GM10248 (cell line): ENCODE data around the gene BBS9.

Experiments
- CTCF ChIA-PET: fragments of 300-600 bp; sonication (Branson Sonifier 250); formaldehyde crosslinking; extraction: SDS; loops from one replicate; lab custom pipeline; 2021; ENCODE audit warnings: antibody characterized with exemption; lab: Yijun Ruan, JAX
- POLR2A ChIA-PET: fragments of 350-650 bp; sonication (Branson Sonifier 250); formaldehyde crosslinking; extraction: SDS; loops from one replicate; lab custom pipeline; 2020; ENCODE audit warnings: antibody characterized with exemption; lab: Yijun Ruan, JAX
- DNase-seq: peaks from one replicate; pipeline ENCODE4 v3.0.0; 2012; ENCODE audit errors: extremely low spot score
- TF ChIP-seq, protein P1 (sequence below): IDR thresholded peaks from 2 replicates; pipeline ENCODE4 v1.5.1; 2012; ENCODE audit warnings: mild to moderate bottlenecking, low read depth; ENCODE audit errors: extremely low read depth, missing control alignments, control extremely low read depth

The BBS9 gene

DNA sequence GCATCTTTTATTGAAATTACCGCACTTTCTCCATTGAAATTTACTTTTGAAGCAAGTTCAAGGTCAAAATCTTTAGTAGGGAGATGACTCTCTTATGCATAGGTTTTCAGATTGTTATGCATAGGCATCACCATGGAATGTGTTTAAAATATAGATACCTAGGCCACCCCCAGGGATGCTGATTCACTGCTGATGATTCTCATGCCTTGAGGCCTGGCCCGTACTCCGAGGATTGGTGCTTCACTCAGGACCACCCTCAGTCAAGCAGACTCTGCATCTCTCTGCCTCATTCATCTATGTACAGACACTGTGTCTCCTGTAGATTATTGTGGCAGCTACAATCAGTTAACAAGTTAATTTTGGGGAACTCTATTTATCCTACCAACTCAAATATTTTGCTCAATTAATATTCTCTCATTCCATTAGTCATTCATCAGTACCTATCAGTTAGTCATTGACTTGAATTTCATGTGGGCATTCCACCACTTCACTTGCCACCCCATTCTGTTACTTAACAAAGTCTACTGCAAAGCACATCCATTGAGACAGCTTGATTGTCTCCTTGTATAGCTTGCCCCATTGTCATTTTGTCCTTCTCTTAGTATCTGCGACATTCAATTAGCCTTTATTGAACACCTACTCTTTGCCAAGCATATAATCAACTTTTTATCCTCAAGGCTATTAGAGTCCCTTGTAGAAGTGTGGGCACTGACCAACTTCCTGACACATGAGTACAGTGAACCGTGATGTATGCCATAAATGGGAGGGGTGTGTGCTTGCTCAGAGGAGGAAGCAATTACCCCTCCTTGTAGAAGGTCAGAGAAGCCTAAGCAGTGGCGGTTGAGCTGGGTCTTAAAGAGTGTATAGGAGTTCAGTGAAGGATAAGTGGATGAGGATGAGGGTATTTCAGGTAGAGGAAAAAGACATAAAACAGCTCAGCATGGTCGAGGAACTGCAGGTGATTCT is 520.4 kb downstream of the BBS9 start:
- TF ChIP-seq, protein P1, sequence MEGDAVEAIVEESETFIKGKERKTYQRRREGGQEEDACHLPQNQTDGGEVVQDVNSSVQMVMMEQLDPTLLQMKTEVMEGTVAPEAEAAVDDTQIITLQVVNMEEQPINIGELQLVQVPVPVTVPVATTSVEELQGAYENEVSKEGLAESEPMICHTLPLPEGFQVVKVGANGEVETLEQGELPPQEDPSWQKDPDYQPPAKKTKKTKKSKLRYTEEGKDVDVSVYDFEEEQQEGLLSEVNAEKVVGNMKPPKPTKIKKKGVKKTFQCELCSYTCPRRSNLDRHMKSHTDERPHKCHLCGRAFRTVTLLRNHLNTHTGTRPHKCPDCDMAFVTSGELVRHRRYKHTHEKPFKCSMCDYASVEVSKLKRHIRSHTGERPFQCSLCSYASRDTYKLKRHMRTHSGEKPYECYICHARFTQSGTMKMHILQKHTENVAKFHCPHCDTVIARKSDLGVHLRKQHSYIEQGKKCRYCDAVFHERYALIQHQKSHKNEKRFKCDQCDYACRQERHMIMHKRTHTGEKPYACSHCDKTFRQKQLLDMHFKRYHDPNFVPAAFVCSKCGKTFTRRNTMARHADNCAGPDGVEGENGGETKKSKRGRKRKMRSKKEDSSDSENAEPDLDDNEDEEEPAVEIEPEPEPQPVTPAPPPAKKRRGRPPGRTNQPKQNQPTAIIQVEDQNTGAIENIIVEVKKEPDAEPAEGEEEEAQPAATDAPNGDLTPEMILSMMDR, result no peak
- POLR2A ChIA-PET, result no interaction called here
- CTCF ChIA-PET, result interaction anchor here (0.7 kb wide), 1 partner anchor 11 kb away, joined by 3 read pairs; no protein-coding TSS in a partner anchor
- no peak for DNase-seq

DNA sequence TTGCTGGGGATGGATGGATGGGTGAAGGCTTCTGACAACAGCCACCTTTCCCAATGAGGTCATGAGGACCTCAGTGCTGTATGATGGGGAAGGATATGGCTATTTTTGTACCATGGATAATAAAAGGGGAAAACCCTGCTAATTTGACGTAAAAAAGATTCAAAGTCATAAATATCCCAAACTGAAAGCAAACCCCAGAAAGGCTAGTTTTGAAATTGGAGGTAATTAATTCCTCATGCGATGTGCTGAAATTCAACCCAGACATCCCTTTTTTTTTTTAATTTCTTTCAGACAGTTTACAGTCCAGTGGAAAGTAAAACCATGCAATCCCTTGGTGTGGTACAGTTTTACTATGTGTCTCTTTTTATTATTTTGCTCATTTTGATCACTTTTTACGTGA is 521.5 kb downstream of the BBS9 start:
- DNase-seq, result no peak
- TF ChIP-seq, protein P1, result no peak
- ChIA-PET POLR2A (no interaction called here), CTCF (interaction anchor here (0.7 kb wide), 1 partner anchor 12 kb away, joined by 3 read pairs; no protein-coding TSS in a partner anchor)

DNA sequence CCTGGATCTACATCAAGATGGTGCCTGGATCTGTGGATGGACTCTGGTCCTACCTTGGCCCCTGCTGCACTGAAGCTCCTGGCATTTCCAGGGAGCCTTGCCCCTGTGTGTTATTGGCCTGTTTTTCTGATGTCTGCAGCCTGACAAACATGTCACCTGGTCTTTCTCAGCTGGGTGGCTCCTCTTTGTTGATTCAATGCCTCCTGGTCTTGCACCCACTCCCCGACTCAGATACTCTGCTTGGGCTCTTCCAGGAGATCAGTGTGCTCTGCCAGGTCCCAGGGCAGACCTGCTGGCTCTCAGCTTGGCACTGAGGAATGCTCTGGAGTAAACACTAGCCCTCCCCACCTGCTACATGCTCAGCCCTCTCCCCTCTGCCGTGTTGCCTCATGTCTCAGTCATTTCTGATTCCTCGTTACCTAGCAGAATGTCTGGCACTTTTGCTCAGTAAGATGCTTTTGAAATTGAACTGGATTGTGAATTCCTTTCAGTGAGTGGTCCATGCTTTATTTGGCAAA is 522.7 kb downstream of the BBS9 start:
- ChIA-PET POLR2A (no interaction called here), CTCF (no interaction called here)
- no peak for DNase-seq
- TF ChIP-seq, protein P1, result no peak

DNA sequence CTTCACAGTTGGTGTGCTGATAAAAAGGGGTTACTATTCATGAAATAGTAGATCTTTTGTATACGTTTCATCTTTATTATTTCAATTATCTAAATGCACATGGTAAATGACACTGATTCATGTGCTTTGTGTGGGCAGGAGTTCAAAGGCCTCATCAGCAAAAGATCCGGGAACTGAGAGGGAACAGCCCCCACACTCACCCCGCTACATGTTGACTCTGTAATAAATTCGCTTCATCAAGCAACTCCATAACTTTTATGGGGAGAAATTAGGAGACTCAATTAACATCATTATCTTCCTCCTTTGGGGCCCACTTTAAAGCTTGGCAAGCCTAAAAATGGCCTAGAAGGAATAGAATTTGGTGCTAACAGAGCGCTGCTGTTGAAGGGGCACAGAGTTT is 525.3 kb downstream of the BBS9 start:
- ChIA-PET POLR2A (no interaction called here), CTCF (no interaction called here)
- TF ChIP-seq, protein P1, result no peak

More for the DNA sequence above, 525.3 kb downstream of the BBS9 start:
- no peak for DNase-seq
